AG08395 (cell line): ENCODE results near the gene CPSF2.
"Not testable (repeated sequence)": the region's sequence is repeated elsewhere in the genome, so short reads cannot be mapped to it uniquely, and the experiment has no call there.

ENCODE experiments used
- DNase-seq: peaks from one replicate; pipeline ENCODE4 v3.0.0; 2012; ENCODE audit warnings: mixed read lengths, low spot score

Gene CPSF2

DNA sequence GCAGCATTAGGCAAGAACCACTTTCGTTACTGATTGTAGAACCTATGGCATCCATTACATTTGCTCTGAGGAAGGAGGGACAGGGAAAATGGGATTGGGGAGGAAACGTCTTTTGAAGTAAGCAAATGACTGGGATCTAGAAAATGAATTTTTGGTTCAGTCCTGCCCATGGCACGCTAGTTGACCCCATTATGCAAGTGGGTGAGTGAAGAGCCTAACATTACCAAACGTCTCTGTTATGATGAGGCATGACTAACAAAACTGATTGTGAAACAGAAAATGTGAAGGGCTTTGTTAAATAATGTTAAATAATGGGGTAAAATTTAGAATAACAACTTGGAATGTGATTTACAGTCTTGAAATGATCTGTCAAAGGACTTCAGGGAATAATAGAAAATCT lies 38.9 kb downstream of the CPSF2 start:
- peak; percentile 76 for DNase-seq

GRCh38 chr14:92161521-92161920 lies 39.8 kb downstream of the CPSF2 start:
- no peak for DNase-seq

DNA sequence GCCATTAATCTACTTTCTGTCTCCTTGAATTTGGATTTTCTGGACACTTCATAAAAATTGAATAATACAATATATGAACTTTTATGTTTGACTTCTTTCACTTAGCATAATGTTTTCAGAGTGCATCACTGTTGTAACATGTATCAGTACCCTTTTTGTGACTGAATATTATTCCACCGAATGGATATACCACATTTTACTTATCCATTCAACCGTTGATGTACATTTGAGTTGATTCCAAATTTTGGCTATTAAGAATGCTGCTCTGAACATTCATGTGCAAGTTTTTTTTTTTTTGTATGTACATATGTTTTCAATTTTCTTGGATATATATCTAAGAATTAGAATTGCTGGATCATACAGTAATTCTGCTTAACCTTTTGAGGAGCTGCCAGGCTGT lies 43.2 kb downstream of the CPSF2 start:
- DNase-seq = no peak

DNA sequence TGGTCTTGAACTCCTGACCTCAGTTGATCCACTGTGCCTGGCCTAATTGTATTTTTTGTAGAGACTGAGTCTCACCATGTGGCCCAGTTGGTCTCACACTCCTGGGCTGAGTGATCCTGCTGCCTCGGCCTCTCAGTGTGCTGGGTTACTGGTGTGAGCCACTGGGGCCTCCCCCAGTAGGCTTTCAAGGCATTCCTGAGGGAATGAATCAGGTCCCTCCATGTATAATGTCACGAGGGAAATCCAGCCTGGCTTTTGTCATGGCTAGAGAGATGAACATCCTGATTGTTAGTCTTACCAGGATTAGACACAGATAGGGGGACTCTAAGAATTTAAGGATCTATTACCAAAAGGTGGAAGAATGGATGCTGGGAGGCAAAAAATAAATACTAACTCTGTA lies 51.9 kb downstream of the CPSF2 start:
- peak; percentile 47 for DNase-seq

- DNase-seq = no peak
These were observed 54.0 kb downstream of the CPSF2 start for GRCh38 chr14:92175811-92176210.

GRCh38 chr14:92176476-92176875 lies 54.7 kb downstream of the CPSF2 start:
- no peak for DNase-seq

DNA sequence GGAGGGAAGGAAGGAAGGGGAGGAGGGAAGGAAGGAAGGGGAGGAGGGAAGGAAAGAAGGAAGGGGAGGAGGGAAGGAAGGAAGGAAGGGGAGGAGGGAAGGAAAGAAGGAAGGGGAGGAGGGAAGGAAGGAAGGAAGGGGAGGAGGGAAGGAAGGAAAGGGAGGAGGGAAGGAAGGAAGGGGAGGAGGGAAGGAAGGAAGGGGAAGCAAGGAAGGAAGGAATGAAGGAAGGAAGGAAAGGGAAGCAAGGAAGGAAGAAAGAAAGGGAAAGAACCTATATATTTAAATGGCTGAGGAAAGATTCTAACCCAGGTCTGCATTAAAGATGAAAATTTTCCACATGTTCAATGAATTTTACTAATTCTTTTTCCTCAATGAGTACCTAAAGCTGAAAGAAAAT lies 57.4 kb downstream of the CPSF2 start:
- DNase-seq = not testable (repeated sequence)

GRCh38 chr14:92185559-92185958 lies 63.8 kb downstream of the CPSF2 start:
- no peak for DNase-seq

DNA sequence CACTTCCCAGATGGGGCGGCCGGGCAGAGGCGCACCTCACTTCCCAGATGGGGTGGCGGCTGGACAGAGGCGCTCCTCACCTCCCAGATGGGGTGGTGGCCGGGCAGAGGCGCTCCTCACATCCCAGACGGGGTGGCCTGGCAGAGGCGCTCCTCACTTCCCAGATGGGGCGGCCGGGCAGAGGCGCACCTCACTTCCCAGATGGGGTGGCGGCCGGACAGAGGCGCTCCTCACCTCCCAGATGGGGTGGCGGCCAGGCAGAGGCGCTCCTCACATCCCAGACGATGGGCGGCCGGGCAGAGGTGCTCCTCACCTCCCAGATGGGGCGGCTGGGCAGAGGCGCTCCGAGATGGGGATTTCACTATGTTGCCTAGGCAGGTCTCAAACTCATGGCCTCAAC lies 65.8 kb downstream of the CPSF2 start:
- not testable (repeated sequence) for DNase-seq

DNA sequence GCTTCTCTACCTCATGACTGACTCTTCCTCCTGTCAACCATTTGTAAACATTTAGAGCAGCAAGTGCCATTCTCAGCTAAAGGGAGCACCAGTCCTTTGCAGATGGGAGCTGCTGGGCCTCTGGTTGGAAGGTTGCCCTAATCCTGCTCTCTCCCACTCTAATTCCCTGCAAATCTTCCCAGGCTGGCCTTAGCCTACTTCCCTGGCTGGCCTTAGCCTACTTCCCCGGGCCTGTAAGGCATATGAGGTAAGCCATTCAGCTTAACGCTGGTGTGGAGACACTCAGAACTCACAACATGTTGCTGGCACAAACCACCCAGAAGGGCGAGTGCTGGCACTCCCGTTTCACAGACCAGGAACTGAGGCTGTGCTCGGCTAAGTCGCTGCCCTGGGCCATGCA lies 69.0 kb downstream of the CPSF2 start:
- no peak for DNase-seq

GRCh38 chr14:92198804-92199203 lies 77.0 kb downstream of the CPSF2 start:
- DNase-seq = no peak

- DNase-seq = no peak
These were observed 78.0 kb downstream of the CPSF2 start for GRCh38 chr14:92199763-92200162.

DNA sequence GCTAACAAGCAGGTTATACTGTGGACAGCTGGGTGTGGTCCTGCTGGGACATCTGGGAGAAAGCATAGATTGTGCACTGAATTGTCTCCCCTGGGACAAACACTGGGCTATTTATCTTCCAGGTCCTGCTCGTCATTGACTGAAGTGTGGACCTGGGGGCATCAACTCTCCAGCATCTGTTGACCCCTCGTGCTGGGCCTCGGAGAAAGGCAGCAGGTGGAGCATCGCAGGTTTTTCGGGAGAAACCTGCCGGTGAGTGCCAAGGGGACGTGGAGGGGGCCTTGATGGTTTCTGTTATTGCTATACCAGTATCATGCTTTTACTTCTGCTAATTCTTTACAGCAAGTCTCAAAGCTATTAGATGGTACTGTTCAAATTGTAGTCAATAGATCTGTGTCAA lies 81.3 kb downstream of the CPSF2 start:
- no peak for DNase-seq

DNA sequence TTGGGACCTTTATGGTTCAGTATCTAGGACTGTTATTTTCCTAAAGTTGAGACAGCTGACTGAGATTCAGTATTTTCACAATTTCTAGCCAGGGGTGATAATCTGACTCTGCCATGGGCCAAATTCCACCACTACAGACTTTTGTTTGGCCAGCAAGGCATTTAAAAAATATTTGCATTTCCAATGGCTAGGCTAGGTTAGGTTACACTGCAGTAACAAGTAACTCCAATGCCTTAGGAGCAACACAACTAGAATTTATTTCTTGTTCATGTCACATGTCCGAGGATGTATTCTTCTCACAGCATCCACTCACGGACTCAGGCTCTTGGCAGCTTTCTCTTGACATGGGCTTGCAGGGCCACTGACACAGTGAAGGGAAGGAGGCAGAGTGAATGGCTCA lies 83.0 kb downstream of the CPSF2 start:
- DNase-seq = no peak

- DNase-seq = no peak
These were observed 85.5 kb downstream of the CPSF2 start for GRCh38 chr14:92207012-92207927.

GRCh38 chr14:92207928-92208265 lies 86.1 kb downstream of the CPSF2 start:
- no peak for DNase-seq

GRCh38 chr14:92209141-92209540 lies 87.4 kb downstream of the CPSF2 start:
- DNase-seq = no peak

GRCh38 chr14:92213125-92213524 lies 91.4 kb downstream of the CPSF2 start:
- DNase-seq = not testable (repeated sequence)

GRCh38 chr14:92215579-92215978 lies 93.8 kb downstream of the CPSF2 start:
- DNase-seq = no peak

- peak; percentile 43 for DNase-seq
These were observed 96.2 kb downstream of the CPSF2 start for GRCh38 chr14:92217936-92218335.
